Progenitor cell of endocrine pancreas (in vitro differentiated cells): Measurements from ENCODE around the gene MRPL34. TPM values are rescaled to one million over a fixed set of nuclear protein-coding genes. Genes with fewer than 3 reads are reported as not detected.

Source experiments
- DNase-seq: peaks from one replicate; pipeline ENCODE4 v3.0.0; 2021; ENCODE audit warnings: low spot score; ENCODE audit not compliant: unreplicated experiment
- H3K27ac Mint-ChIP-seq: 2 replicates; pipeline ENCODE4 v1.8.0; 2021; ENCODE audit warnings: mild to moderate bottlenecking, moderate library complexity, mixed read lengths
- H3K27me3 Mint-ChIP-seq: 2 replicates; pipeline ENCODE4 v1.8.0; 2021; ENCODE audit warnings: mixed read lengths
- H3K36me3 Mint-ChIP-seq: 2 replicates; pipeline ENCODE4 v1.8.0; 2022; ENCODE audit warnings: mixed read lengths; ENCODE audit not compliant: insufficient read depth
- H3K4me1 Mint-ChIP-seq: 2 replicates; pipeline ENCODE4 v1.8.0; 2021; ENCODE audit warnings: low read depth, mixed read lengths
- H3K4me3 Mint-ChIP-seq: 2 replicates; pipeline ENCODE4 v1.8.0; 2021; ENCODE audit warnings: low read depth, mild to moderate bottlenecking, moderate library complexity, mixed read lengths
- H3K9me3 Mint-ChIP-seq: 2 replicates; pipeline ENCODE4 v1.8.0; 2021; ENCODE audit warnings: low read depth, mixed read lengths
- total RNA-seq: library from RNA; stranded (reverse); gene quantifications from 2 replicates; pipeline ENCODE4 v1.2.1, GENCODE V29; 2021
- TF ChIP-seq, protein P1 (sequence below): fragments of 200-600 bp; sonication (generic); IDR thresholded peaks from one replicate; pipeline ENCODE4 v1.5.0; 2021; ENCODE audit warnings: antibody characterized with exemption, mild to moderate bottlenecking; ENCODE audit not compliant: unreplicated experiment

The MRPL34 gene
- total RNA-seq, 1 donor from 2014 or later: 54.4 TPM

DNA sequence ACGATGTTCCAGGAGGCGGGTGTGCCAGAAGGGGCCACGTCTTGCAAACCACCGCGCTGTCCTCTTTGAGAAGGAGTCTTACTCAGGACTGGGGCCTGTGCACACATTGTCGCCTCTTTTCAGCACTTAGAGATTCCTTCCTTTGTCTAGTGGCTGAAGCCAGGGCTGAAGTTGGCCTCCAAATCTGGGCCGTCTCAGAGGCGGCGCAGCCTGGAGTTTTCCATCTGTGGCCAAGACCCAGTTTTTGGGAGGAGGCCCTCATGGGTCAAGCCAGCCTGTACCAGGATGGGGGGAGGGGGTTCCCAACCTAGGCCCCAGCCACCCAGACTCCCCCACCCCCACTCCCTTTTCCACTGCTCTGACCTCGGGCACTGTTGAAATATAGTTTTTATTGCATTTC lies 17.2 kb downstream of the MRPL34 start:
- TF ChIP-seq, protein P1, sequence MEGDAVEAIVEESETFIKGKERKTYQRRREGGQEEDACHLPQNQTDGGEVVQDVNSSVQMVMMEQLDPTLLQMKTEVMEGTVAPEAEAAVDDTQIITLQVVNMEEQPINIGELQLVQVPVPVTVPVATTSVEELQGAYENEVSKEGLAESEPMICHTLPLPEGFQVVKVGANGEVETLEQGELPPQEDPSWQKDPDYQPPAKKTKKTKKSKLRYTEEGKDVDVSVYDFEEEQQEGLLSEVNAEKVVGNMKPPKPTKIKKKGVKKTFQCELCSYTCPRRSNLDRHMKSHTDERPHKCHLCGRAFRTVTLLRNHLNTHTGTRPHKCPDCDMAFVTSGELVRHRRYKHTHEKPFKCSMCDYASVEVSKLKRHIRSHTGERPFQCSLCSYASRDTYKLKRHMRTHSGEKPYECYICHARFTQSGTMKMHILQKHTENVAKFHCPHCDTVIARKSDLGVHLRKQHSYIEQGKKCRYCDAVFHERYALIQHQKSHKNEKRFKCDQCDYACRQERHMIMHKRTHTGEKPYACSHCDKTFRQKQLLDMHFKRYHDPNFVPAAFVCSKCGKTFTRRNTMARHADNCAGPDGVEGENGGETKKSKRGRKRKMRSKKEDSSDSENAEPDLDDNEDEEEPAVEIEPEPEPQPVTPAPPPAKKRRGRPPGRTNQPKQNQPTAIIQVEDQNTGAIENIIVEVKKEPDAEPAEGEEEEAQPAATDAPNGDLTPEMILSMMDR: no peak
- Mint-ChIP-seq H3K9me3 (no peaks in the 10 kb centered on the region), H3K4me1 (peaks cover 4% of the 10 kb centered on the region), H3K36me3 (peaks cover 10% of the 10 kb centered on the region), H3K27me3 (peaks cover 3% of the 10 kb centered on the region), H3K4me3 (no peak overlapping the region), H3K27ac (peak overlapping the region; percentile 41)
- DNase-seq: no peak

DNA sequence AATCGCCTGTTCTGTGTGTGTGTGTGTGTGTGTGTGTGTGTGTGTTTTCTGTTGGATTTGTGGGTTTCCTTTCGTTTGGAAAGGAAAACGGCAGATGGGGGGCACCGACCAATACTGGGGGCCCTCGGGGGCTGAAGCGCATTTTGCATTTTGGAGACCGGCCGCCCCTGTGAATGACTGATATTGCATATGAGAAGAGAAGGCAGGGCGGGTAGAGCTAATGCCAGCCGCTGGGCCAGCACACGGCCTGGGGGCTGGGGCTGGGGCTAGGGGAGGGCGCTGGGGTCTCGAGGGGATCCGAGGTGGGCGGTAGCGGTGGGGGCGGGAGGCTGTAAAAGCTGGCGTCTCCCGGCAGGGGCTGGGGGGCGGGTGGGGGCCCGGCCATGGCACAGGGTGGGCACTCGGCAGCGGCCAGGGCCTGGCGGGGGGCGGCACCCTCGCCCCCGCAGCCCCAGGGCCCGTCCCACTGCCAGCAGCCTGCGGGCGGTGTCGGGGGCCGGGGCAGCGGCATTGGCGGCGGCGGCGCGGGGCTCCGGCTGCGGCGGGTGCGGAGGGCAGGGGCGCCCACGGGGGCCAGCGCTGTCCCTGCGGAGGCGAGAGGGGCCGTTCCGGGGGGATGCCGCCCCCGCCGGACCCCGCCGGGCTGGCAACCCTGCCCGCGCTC lies 17.8 kb downstream of the MRPL34 start:
- TF ChIP-seq, protein P1: no peak
- Mint-ChIP-seq H3K36me3 (peaks cover 10% of the 10 kb centered on the region), H3K4me1 (peaks cover 4% of the 10 kb centered on the region), H3K4me3 (no peak overlapping the region), H3K27me3 (peaks cover 3% of the 10 kb centered on the region), H3K9me3 (no peaks in the 10 kb centered on the region), H3K27ac (no peak overlapping the region)
- DNase-seq: no peak

DNA sequence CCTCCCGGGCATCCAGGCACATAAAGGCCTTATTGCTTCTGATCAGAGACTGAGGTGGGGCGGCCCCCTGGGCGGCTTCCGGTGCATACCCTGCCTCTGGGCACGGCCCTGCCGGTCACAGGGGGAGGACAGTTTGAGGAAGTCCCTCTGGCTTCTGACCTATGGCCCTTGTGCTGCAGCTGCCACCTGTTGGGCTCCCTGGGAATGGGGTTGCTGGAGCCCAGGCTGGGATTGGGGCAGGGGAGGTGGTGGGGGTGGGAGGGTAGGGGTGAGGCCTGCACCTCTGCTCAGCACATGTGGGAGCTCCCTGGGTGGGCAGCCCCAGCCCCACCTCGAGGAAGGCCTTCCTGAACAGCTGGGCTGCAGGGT lies 18.3 kb downstream of the MRPL34 start:
- Mint-ChIP-seq H3K4me3 (no peak overlapping the region), H3K4me1 (peaks cover 4% of the 10 kb centered on the region), H3K27ac (no peak overlapping the region), H3K9me3 (no peaks in the 10 kb centered on the region), H3K27me3 (peaks cover 3% of the 10 kb centered on the region), H3K36me3 (peaks cover 10% of the 10 kb centered on the region)
- TF ChIP-seq, protein P1: no peak
- DNase-seq: no peak

DNA sequence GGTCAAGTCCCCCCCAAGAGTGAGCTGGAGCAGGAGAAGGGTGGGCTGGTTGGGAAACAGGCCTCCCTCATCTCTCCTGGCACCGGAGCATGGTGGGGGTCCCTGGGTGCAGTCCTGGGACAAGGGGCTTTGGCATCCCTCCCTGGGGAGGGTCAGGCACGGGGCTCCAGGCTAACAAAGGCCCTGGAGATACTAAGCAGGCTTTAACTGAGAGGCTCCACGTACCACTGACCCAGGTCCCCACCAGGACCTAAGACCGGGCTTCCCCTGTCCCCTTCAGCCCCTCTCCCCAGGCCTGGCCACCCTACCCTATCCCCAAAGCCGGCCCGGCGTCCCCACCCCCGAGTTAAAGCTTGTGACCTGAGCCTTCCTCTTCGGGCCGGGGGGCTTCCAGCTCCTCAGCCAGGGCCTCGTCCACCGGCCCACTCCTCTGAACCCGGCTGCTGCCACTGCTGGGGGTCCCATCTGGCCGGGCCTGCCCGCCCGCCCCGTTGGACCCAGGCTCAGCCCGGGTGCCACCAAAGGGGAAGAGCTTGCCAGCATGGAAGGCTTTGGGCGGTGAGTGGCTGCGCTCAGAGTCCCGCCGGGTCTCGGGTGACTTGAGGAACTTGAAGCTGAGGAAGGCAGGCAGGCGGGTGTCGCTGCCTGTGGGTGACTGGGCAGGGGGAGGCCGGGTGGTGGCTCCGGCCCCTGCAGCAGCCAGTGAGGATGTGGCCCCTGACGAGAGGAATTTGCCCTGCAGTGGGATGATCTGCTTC lies 18.9 kb downstream of the MRPL34 start:
- H3K27ac Mint-ChIP-seq: no peak overlapping the region
- peaks cover 10% of the 10 kb centered on the region for H3K36me3 Mint-ChIP-seq
- peaks cover 4% of the 10 kb centered on the region for H3K4me1 Mint-ChIP-seq
- DNase-seq: no peak
- H3K27me3 Mint-ChIP-seq: peaks cover 3% of the 10 kb centered on the region
- TF ChIP-seq, protein P1: no peak
- no peaks in the 10 kb centered on the region for H3K9me3 Mint-ChIP-seq
- no peak overlapping the region for H3K4me3 Mint-ChIP-seq

DNA sequence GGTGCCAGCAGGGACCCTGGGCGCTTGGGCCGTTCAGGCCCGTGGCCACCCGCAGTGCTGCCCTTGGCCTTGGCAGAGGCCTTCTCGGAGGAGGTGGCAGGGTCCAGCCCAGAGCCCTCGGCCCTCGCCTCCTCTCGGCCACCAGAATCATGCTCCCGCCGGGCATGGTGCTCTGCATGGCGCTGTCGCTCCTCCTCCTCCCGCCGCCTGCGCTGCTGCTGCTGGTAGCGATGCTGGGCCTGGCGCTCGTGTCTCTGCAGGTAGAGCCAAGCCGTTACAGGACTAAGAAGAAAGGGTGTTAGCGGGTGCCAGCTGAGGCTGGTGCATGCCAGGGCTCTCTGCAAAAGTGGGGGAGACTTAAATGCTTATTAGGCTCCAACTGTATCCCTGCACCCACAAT lies 19.5 kb downstream of the MRPL34 start:
- DNase-seq: no peak
- H3K36me3 Mint-ChIP-seq: peaks cover 8% of the 10 kb centered on the region
- peaks cover 9% of the 10 kb centered on the region for H3K27me3 Mint-ChIP-seq
- peaks cover 4% of the 10 kb centered on the region for H3K4me1 Mint-ChIP-seq
- TF ChIP-seq, protein P1: no peak
- no peak overlapping the region for H3K27ac Mint-ChIP-seq
- H3K9me3 Mint-ChIP-seq: no peaks in the 10 kb centered on the region
- H3K4me3 Mint-ChIP-seq: no peak overlapping the region
